Measurements from ENCODE around the gene ZNF638. TPM values are rescaled to one million over a fixed set of nuclear protein-coding genes. Genes with fewer than 3 reads are reported as not detected.

The ZNF638 gene
- total and polyA plus RNA-seq, 2 of the 8 experiments (the other 6 are each of a cell fraction or from before 2014, with no cell fraction given) = 45.3 to 143 TPM

GRCh38 chr2:71347517-71347916 lies 15.9 kb downstream of the ZNF638 start:
- no peak overlapping the region for H3K56ac ChIP-seq (replicated peaks; ENCODE audit: insufficient read length, low read depth, low read length)
- H3K79me1 ChIP-seq (ENCODE audit: low read depth, low read length) = peaks cover 9% of the 10 kb centered on the region; the same call in 1 of the 2 replicates
- H3K23ac ChIP-seq (ENCODE audit: insufficient read length) = no peak overlapping the region
- H4K5ac ChIP-seq (ENCODE audit: insufficient read length, low read depth, low read length) = no peak overlapping the region
- ChIA-PET POLR2A (ENCODE audit: partially characterized antibody) (interaction anchor here (0.6 to 1.0 kb wide), 4 partner anchors 10 to 41 kb away, joined by 3 to 4 read pairs (median 4); no protein-coding TSS in a partner anchor), CTCF (ENCODE audit: partially characterized antibody) (interaction anchor here (0.8 to 1.2 kb wide), 2 partner anchors 48 to 125 kb away, joined by 3 read pairs; no protein-coding TSS in a partner anchor)
- H2BK5ac ChIP-seq (ENCODE audit: low read depth, low read length) = no peak overlapping the region
- peaks cover 10 to 97% of the 10 kb centered on the region in 2 experiments; a peak in 3 of 4 replicates for H3K79me2 ChIP-seq (ENCODE audit: control insufficient read depth in 1 of 2, insufficient read depth in 2 of 2, low read length in 2 of 2)
- H3K27me3 ChIP-seq (replicated peaks in 1 of 4; ENCODE audit: control insufficient read depth in 3 of 4, extremely low read depth in 1 of 4, insufficient read depth in 3 of 4, low read length in 3 of 4) = no peaks in the 10 kb centered on the region
- TF ChIP-seq TAF7 (optimal IDR thresholded peaks at IDR 0.05; ENCODE audit: borderline replicate concordance, low read depth, low read length) (no peak), YY1 (IDR thresholded peaks at IDR 0.05; ENCODE audit: low read depth, low read length) (no peak), CREB1 (IDR thresholded peaks at IDR 0.05) (no peak), E2F6 (IDR thresholded peaks at IDR 0.05) (no peak), POU5F1 (IDR thresholded peaks at IDR 0.05; ENCODE audit: low read depth, low read length) (no peak), MAFK (IDR thresholded peaks at IDR 0.05; ENCODE audit: low read depth, low read length) (no peak), KDM1A (IDR thresholded peaks at IDR 0.05; ENCODE audit: borderline replicate concordance, low read length) (no peak), PHF8 (conservative IDR thresholded peaks at IDR 0.05; ENCODE audit: low read depth, low read length) (no peak), SP4 (IDR thresholded peaks at IDR 0.05; ENCODE audit: low read length) (no peak), BACH1 (IDR thresholded peaks at IDR 0.05; ENCODE audit: low read length) (no peak), RXRA (IDR thresholded peaks at IDR 0.05; ENCODE audit: insufficient read depth, low read depth, low read length) (no peak)
- no peak for FAIRE-seq
- peaks cover 0 to 30% (median 16%) of the 10 kb centered on the region in 4 experiments; a peak in 6 of 8 replicates for H3K36me3 ChIP-seq (ENCODE audit: control insufficient read depth in 2 of 4, insufficient read depth in 4 of 4, low read length in 3 of 4)
- no peak overlapping the region for H3K14ac ChIP-seq (ENCODE audit: insufficient read length)
- H2BK20ac ChIP-seq (ENCODE audit: low read length) = no peak overlapping the region
- peaks cover 17 to 24% of the 10 kb centered on the region in 2 experiments for H4K20me1 ChIP-seq (replicated peaks in 1 of 2; ENCODE audit: control insufficient read depth in 1 of 2, insufficient read depth in 2 of 2, low read length in 2 of 2)
- H3K23me2 ChIP-seq (ENCODE audit: low read depth, low read length) = no peaks in the 10 kb centered on the region
- no peak overlapping the region for H2BK120ac ChIP-seq (replicated peaks; ENCODE audit: low read depth, low read length)
- H3K18ac ChIP-seq (ENCODE audit: extremely low read depth, low read length) = no peak overlapping the region
- H3K4ac ChIP-seq (replicated peaks; ENCODE audit: insufficient read length, low read depth, low read length) = no peak overlapping the region
- H2AK5ac ChIP-seq (ENCODE audit: low read depth, low read length) = no peak overlapping the region
- H4K8ac ChIP-seq (ENCODE audit: extremely low read depth, insufficient read depth, low read length) = no peak overlapping the region
- H2BK15ac ChIP-seq (ENCODE audit: low read length) = no peak overlapping the region
- no peak overlapping the region for H2BK12ac ChIP-seq (ENCODE audit: low read depth, low read length)
- H3K4me3 ChIP-seq (ENCODE audit: extremely low read depth in 1 of 4, insufficient read depth in 2 of 4, low read depth in 3 of 4, low read length in 4 of 4) = no peak overlapping the region
- no peak overlapping the region for H3K27ac ChIP-seq (ENCODE audit: low read depth, low read length)
- H2AFZ ChIP-seq (ENCODE audit: low read length) = no peak overlapping the region
- H3K4me1 ChIP-seq (replicated peaks in 1 of 4; ENCODE audit: control insufficient read depth in 3 of 4, insufficient read depth in 4 of 4, low read length in 3 of 4) = no peaks in the 10 kb centered on the region
- H3K4me2 ChIP-seq (ENCODE audit: insufficient read depth in 1 of 2, low read depth in 2 of 2, low read length in 2 of 2) = no peak overlapping the region
- DNase-seq (ENCODE audit: low read depth in 1 of 2, low spot score in 2 of 2) = no peak
- no peaks in the 10 kb centered on the region for H3K9me3 ChIP-seq (ENCODE audit: insufficient read depth in 2 of 2, low read depth in 1 of 2, low read length in 1 of 2)
- no peak overlapping the region for H4K91ac ChIP-seq (replicated peaks; ENCODE audit: insufficient read length, low read length)
- no peak overlapping the region for H3K9ac ChIP-seq (replicated peaks in 1 of 4; ENCODE audit: extremely low read depth in 1 of 4, low read depth in 3 of 4, low read length in 3 of 4)

Data from H1 (cell line).